Esophagus squamous epithelium (tissue), 5 donors: Measurements from ENCODE around the gene MGST3. TPM values are rescaled to one million over a fixed set of nuclear protein-coding genes. Genes with fewer than 3 reads are reported as not detected.
"Not testable (repeated sequence)": the region's sequence is repeated elsewhere in the genome, so short reads cannot be mapped to it uniquely, and the experiment has no call there.

Source experiments
- DNase-seq: peaks from one replicate; lab custom pipeline; 2025; lab: John Stamatoyannopoulos, UW
- H3K27ac ChIP-seq, 4 donors: fragments of 200-600 bp; sonication (generic); one replicate each; pipeline ENCODE4 v1.5.1; 2016 to 2019; ENCODE audit warnings: mild to moderate bottlenecking in 1 of 4
- H3K27me3 ChIP-seq, 4 donors: fragments of 200-600 bp; sonication (generic); 1 replicate in 3 of 4; 2 replicates in 1 of 4; pipeline versions ENCODE4 v1.5.1 to v1.6.0; 2017 to 2021; ENCODE audit warnings: antibody characterized with exemption in 1 of 4
- H3K36me3 ChIP-seq, 3 donors: fragments of 200-600 bp; sonication (generic); one replicate each; pipeline ENCODE4 v1.5.1; 2016 to 2019
- H3K4me1 ChIP-seq, 3 donors: fragments of 200-600 bp; sonication (generic); one replicate each; pipeline ENCODE4 v1.5.1; 2017 to 2019
- H3K4me3 ChIP-seq, 4 donors: fragments of 200-600 bp; sonication (generic); 1 replicate in 3 of 4; 2 replicates in 1 of 4; pipeline ENCODE4 v1.5.1; 2016 to 2019; ENCODE audit warnings: mild to moderate bottlenecking in 2 of 4, moderate library complexity in 1 of 4
- H3K9me3 ChIP-seq, 3 donors: fragments of 200-600 bp; sonication (generic); one replicate each; pipeline ENCODE4 v1.5.1; 2016 to 2019
- CTCF ChIP-seq, 6 experiments: fragments of 450-650 bp in 4 of 6; fragments of 200-600 bp in 2 of 6; sonication (generic) in 2 of 6; IDR thresholded peaks; one replicate each; pipeline ENCODE4 v1.5.1; 2016 to 2019; ENCODE audit warnings: antibody characterized with exemption in 6 of 6, mild to moderate bottlenecking in 4 of 6, moderate library complexity in 4 of 6
- POLR2A ChIP-seq, 4 donors: fragments of 450-650 bp; IDR thresholded peaks; one replicate each; pipeline ENCODE4 v1.6.1; 2017; ENCODE audit warnings: antibody characterized with exemption in 4 of 4, mild to moderate bottlenecking in 4 of 4, moderate library complexity in 3 of 4
- WGBS, 2 donors: methylation state at CpG; one replicate each; pipeline ENCODE4 v1.1.5; 2018; 5-methylcytosine and 5-hydroxymethylcytosine counted together
- intact Hi-C: fragments of 100-400 bp; cut with DNase I; formaldehyde crosslinking; loops from one replicate; pipeline ENCODE4 v1.15.0; 2022
- total RNA-seq, 4 donors: library from RNA; depleted of rRNA; stranded (reverse); fragments of >200 nt; gene quantifications; one replicate each; pipeline ENCODE4 v1.1.0, GENCODE V29; 2016
- donor health status: DM: yes; HTN: yes; CAD: no.

The MGST3 gene
- total RNA-seq, 4 donors from 2014 or later, result 64.7 to 103 (median 82.9) TPM

- Histone ChIP-seq H3K27ac (no peak overlapping the region), H3K36me3 (no peaks in the 10 kb centered on the region), H3K27me3 (peaks cover 0 to 8% (median 0%) of the 10 kb centered on the region in 4 donors), H3K9me3 (no peaks in the 10 kb centered on the region), H3K4me3 (no peak overlapping the region), H3K4me1 (peaks cover 0 to 6% (median 3%) of the 10 kb centered on the region in 3 donors)
- DNase-seq, result no peak
- intact Hi-C loops, result loop anchor here (10.0 kb wide), 1 partner anchor 110 kb away; no protein-coding TSS in a partner anchor
- WGBS, 2 donors, result 86 to 90% methylated on average over 4 of the region's 4 CpGs
- TF ChIP-seq POLR2A (IDR thresholded peaks at IDR 0.05) (no peak), CTCF (IDR thresholded peaks at IDR 0.05) (no peak)
These were observed 25.8 kb upstream of the MGST3 start for GRCh38 chr1:165605246-165605645.

- 84 to 87% methylated on average over 11 to 12 of the region's 12 CpGs for WGBS, 2 donors
- H3K27me3 ChIP-seq, H3K4me3 ChIP-seq, DNase-seq, H3K9me3 ChIP-seq, H3K27ac ChIP-seq, H3K36me3 ChIP-seq: not testable (repeated sequence)
- peaks cover 0 to 12% (median 3%) of the 10 kb centered on the region in 3 donors for H3K4me1 ChIP-seq
- intact Hi-C loops, result loop anchor here (10.0 kb wide), 1 partner anchor 108 kb away; no protein-coding TSS in a partner anchor
These were observed 24.4 kb upstream of the MGST3 start for GRCh38 chr1:165606676-165607075.

GRCh38 chr1:165610866-165611265, 20.2 kb upstream of the MGST3 start:
- Histone ChIP-seq H3K27ac (no peak overlapping the region), H3K27me3 (peaks cover 0 to 14% (median 0%) of the 10 kb centered on the region in 4 donors), H3K4me1 (peaks cover 0 to 10% (median 0%) of the 10 kb centered on the region in 3 donors), H3K9me3 (no peaks in the 10 kb centered on the region), H3K36me3 (no peaks in the 10 kb centered on the region), H3K4me3 (no peak overlapping the region)
- intact Hi-C loops, result no loop called here
- DNase-seq, result no peak
- WGBS, 2 donors, result 16 to 46% methylated on average over 1 of the region's 1 CpG
- TF ChIP-seq POLR2A (IDR thresholded peaks at IDR 0.05), result no peak

- H3K9me3 ChIP-seq, result no peaks in the 10 kb centered on the region
- no peak for DNase-seq
- no peak overlapping the region for H3K4me3 ChIP-seq
- no peaks in the 10 kb centered on the region for H3K36me3 ChIP-seq
- no peak overlapping the region for H3K27ac ChIP-seq
- peaks cover 0 to 14% (median 0%) of the 10 kb centered on the region in 4 donors for H3K27me3 ChIP-seq
- H3K4me1 ChIP-seq, result peaks cover 0 to 10% (median 0%) of the 10 kb centered on the region in 3 donors
- WGBS, 2 donors, result 46 to 76% methylated on average over 2 to 3 of the region's 3 CpGs
- intact Hi-C loops, result no loop called here
- TF ChIP-seq CTCF (IDR thresholded peaks at IDR 0.05), result no peak
- no peak for TF ChIP-seq POLR2A (IDR thresholded peaks at IDR 0.05)
These were observed 19.0 kb upstream of the MGST3 start for GRCh38 chr1:165612062-165612461.

- Histone ChIP-seq H3K36me3 (no peaks in the 10 kb centered on the region), H3K9me3 (no peaks in the 10 kb centered on the region), H3K27ac (no peak overlapping the region), H3K4me1 (peaks cover 0 to 2% (median 0%) of the 10 kb centered on the region in 3 donors), H3K4me3 (no peak overlapping the region), H3K27me3 (peaks cover 0 to 13% (median 0%) of the 10 kb centered on the region in 4 donors)
- 64 to 75% methylated on average over 1 of the region's 1 CpG for WGBS, 2 donors
- TF ChIP-seq CTCF (IDR thresholded peaks at IDR 0.05) (no peak), POLR2A (IDR thresholded peaks at IDR 0.05) (no peak)
- intact Hi-C loops, result no loop called here
- no peak for DNase-seq
These were observed 14.9 kb upstream of the MGST3 start for GRCh38 chr1:165616054-165616612.

GRCh38 chr1:165616987-165617546, 14.0 kb upstream of the MGST3 start:
- H3K27ac ChIP-seq, result no peak overlapping the region
- H3K9me3 ChIP-seq, result no peaks in the 10 kb centered on the region
- peaks cover 0 to 10% (median 0%) of the 10 kb centered on the region in 4 donors for H3K27me3 ChIP-seq
- intact Hi-C loops, result no loop called here
- H3K36me3 ChIP-seq, result no peaks in the 10 kb centered on the region
- DNase-seq, result no peak
- no peak overlapping the region for H3K4me3 ChIP-seq
- no peaks in the 10 kb centered on the region for H3K4me1 ChIP-seq
- whole genome bisulfite sequencing, 2 donors, result 91 to 94% methylated on average over 8 of the region's 8 CpGs
- TF ChIP-seq POLR2A (IDR thresholded peaks at IDR 0.05), result no peak
- TF ChIP-seq CTCF (IDR thresholded peaks at IDR 0.05), result no peak
